Upper lobe of left lung (tissue), 4 donors: ENCODE measurements around the gene PLCB1.

Experiments
- CTCF ChIP-seq, 6 experiments: fragments of 450-650 bp in 4 of 6; fragments of 200-600 bp in 2 of 6; sonication (generic) in 2 of 6; IDR thresholded peaks; one replicate each; pipeline ENCODE4 v1.5.1; 2016 to 2019; ENCODE audit warnings: antibody characterized with exemption in 6 of 6
- EP300 ChIP-seq, 4 donors: sonication (generic); formaldehyde crosslinking; IDR thresholded peaks; one replicate each; pipeline ENCODE4 v1.5.1; 2017; ENCODE audit warnings: antibody characterized with exemption in 4 of 4, control low read depth in 2 of 4
- POLR2A ChIP-seq, 4 donors: fragments of 450-650 bp; IDR thresholded peaks; one replicate each; pipeline ENCODE4 v1.5.1; 2016 to 2017; ENCODE audit warnings: antibody characterized with exemption in 4 of 4, mild to moderate bottlenecking in 2 of 4
- POLR2AphosphoS5 ChIP-seq, 2 donors: sonication (generic); formaldehyde crosslinking; IDR thresholded peaks; one replicate each; pipeline ENCODE4 v1.5.1; 2017; ENCODE audit warnings: antibody characterized with exemption in 2 of 2

- TF ChIP-seq CTCF (IDR thresholded peaks at IDR 0.05): no peak
- no peak for TF ChIP-seq EP300 (IDR thresholded peaks at IDR 0.05)
- TF ChIP-seq POLR2A (IDR thresholded peaks at IDR 0.05): no peak
- no peak for TF ChIP-seq POLR2AphosphoS5 (IDR thresholded peaks at IDR 0.05)
Measured at GRCh38 chr20:8250539-8251200, 118.6 kb downstream of the PLCB1 start.
